ENCODE measurements around the gene PYCR2. TPM values are rescaled to one million over a fixed set of nuclear protein-coding genes. Genes with fewer than 3 reads are reported as not detected.
A peak's percentile ranks its signal among the peaks of the same experiment; 100 is the strongest.

PYCR2 gene
- total RNA-seq, 1 donor: 34.3 TPM

DNA sequence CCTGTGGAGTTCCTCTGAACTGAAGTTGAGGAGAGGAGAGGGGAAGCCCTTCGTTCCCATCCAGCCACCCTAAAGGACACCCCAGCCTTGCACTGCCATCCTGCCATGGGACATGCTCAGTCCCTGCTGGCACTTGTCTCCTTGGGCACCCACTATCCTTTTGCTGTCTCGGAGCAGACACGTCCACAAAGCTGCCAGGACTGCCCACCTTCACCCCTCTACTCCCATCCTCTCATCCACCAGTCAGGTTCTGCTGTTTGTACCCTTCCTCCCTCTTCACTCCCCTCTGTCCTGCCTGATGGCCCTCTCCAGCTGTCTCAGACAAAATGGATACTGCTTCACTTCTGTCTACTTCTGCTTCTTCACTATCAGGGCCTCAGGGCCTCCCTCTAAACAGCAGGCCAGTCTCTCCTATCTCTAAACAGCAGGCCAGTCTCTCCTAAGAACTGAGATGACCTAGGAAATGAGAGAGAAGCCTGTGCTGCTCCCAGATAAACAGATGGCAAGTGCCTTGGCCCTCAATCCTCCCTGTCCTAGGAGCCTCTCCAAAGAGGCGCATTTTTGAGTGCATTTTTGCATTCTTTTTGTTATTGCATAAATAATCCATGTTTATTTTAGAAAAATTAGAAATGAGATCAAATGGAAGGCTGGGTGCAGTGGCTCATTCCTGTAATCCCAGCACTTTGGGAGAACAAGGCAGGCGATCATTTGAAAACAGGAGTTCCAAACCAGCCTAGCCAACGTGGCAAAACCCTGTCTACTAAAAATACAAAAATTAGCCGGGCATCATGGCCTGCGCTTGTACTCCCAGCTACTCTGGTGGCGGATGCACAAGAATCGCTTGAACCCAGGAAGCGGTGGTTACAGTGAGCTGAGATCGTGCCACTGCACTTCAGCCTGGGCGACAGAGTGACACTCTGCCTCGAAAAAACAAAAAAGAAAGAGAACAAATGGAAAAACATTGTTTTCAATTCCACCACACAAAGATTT lies 4.4 kb upstream of the PYCR2 start:
- TF ChIP-seq, protein P1, sequence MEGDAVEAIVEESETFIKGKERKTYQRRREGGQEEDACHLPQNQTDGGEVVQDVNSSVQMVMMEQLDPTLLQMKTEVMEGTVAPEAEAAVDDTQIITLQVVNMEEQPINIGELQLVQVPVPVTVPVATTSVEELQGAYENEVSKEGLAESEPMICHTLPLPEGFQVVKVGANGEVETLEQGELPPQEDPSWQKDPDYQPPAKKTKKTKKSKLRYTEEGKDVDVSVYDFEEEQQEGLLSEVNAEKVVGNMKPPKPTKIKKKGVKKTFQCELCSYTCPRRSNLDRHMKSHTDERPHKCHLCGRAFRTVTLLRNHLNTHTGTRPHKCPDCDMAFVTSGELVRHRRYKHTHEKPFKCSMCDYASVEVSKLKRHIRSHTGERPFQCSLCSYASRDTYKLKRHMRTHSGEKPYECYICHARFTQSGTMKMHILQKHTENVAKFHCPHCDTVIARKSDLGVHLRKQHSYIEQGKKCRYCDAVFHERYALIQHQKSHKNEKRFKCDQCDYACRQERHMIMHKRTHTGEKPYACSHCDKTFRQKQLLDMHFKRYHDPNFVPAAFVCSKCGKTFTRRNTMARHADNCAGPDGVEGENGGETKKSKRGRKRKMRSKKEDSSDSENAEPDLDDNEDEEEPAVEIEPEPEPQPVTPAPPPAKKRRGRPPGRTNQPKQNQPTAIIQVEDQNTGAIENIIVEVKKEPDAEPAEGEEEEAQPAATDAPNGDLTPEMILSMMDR (IDR thresholded peaks at IDR 0.05; ENCODE audit: insufficient read depth, low read length): no peak
- DNase-seq (ENCODE audit: low read depth): no peak
- no peak overlapping the region for H3K4me3 ChIP-seq (ENCODE audit: low read depth, low read length)

GRCh38 chr1:225926551-225927113 lies 2.6 kb upstream of the PYCR2 start:
- H3K4me3 ChIP-seq (ENCODE audit: low read depth, low read length): no peak overlapping the region
- TF ChIP-seq, protein P1 (IDR thresholded peaks at IDR 0.05; ENCODE audit: insufficient read depth, low read length): no peak
- DNase-seq (ENCODE audit: low read depth): no peak

DNA sequence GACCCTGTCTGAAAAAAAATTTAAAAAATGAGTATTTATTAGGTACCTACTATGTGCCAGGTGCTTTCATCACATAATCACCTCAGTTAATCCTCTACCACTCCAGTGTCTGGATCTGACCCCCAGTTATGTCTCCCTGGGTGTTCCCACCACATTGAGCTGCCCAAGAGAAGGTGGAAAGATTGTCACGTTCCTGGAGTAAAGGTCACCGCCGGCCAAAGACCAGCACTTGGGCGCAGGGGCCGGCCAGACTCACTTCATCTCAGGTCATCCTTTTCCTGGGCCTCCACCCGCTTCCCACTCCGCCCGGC lies 714 bp downstream of the PYCR2 start:
- H3K4me3 ChIP-seq (ENCODE audit: low read depth, low read length): peak overlapping the region; percentile 93
- no peak for DNase-seq (ENCODE audit: low read depth)
- TF ChIP-seq, protein P1 (IDR thresholded peaks at IDR 0.05; ENCODE audit: insufficient read depth, low read length): no peak

DNA sequence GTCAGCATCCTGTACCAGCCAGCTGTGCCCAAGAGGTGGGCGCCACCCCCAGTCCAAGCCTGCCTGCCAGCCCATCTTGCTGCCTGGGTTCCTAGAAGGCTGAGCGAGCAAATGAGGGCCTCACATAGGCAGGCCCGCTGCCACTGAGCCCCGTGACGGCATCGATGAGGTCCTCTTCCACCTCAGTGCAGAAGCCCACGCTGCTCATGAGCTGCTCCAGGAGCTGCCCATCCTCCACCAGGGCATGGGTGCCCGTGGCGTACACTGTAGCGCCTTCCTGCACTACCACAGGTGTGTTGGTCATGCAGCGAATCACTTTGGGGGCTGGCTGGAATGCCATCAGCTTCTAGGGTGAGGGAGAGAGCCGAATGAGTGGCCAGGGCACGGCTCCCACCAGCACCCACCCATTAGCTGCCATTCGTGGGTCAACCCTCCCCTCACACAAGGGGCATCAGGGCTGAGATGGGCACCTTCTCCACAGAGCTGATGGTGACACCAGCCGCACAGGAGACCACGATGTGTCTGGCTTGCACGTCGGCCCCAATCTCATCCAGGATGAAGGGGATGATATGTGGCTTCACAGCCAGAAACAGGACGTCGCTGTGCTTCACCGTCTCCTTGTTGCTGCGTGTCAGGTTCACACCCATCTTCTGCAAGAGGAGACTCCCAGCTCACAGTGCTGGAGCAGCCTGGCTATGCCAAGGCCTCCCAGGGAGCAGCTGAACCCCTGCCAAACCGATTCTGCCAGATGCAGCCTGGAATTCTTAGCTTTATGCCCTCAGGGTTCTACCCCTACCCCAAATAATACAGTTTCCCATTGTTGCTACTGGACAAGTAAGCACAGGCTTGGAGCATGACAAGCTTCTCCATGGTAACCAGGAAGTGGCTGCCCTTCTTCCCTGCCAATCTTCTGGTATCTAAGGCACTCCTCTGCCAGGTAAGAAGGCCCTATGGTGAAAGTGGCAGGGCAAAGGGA lies 2.0 kb downstream of the PYCR2 start:
- TF ChIP-seq, protein P1 (IDR thresholded peaks at IDR 0.05; ENCODE audit: insufficient read depth, low read length): no peak
- no peak for DNase-seq (ENCODE audit: low read depth)
- no peak overlapping the region for H3K4me3 ChIP-seq (ENCODE audit: low read depth, low read length)

DNA sequence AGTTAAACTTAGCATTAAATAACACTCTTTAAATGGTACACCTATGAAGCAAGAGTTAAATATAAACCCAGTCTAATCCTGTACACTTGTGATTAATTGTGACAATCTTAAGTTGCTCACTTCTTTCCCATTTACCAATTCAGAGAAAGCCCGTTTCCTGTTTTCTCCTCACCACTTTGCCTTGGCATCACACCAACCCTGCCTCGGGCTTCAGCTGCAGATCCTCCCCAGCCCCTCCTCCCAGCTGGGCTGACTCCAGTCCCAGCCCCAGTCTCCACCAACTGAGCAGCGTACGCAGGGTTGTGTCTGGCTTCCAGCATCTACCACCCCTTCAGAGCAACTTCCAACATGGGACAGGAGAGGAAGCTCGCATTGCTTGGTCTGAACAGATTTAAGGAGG lies 4.1 kb downstream of the PYCR2 start:
- no peak overlapping the region for H3K4me3 ChIP-seq (ENCODE audit: low read depth, low read length)
- peak; percentile 84 for DNase-seq (ENCODE audit: low read depth)
- TF ChIP-seq, protein P1 (IDR thresholded peaks at IDR 0.05; ENCODE audit: insufficient read depth, low read length): no peak

DNA sequence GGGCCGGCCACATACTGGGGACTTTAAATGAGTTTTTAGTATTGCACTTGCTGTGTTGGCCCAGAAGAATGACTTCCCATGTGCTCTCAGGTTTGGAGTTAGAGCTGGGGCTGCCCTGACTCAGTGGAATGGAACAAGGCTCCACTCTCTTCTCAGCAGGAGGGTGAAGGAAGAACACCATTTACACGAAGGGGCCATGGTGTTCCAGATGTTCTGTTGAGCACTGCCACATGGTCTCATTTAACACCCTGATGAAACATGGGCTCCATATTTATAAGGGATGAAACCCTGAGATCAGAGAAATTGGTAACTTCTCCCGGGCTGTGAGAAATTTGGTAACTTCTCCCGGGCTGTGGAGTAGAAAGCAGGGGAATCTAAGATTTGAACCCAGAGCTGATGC lies 5.8 kb downstream of the PYCR2 start:
- no peak for DNase-seq (ENCODE audit: low read depth)
- no peak overlapping the region for H3K4me3 ChIP-seq (ENCODE audit: low read depth, low read length)
- TF ChIP-seq, protein P1 (IDR thresholded peaks at IDR 0.05; ENCODE audit: insufficient read depth, low read length): no peak

All from fibroblast of the aortic adventitia (primary cell).